Keratinocyte (primary cell): Measurements from ENCODE around the gene NEDD8. TPM values are rescaled to one million over a fixed set of nuclear protein-coding genes. Genes with fewer than 3 reads are reported as not detected.

Experiments used
- DNase-seq: peaks from one replicate; pipeline ENCODE4 v3.0.0-alpha.2; 2011; ENCODE audit warnings: low read depth, missing footprints, low spot score
- FAIRE-seq: peaks from 2 replicates; lab custom pipeline; 2011; peaks lifted over from hg19 to GRCh38; lab: Jason Lieb, UNC
- H2AFZ ChIP-seq: 2 replicates; pipeline ENCODE4 v1.6.0; 2012; ENCODE audit warnings: low read length, control low read depth, inconsistent platforms; ENCODE audit not compliant: control insufficient read depth
- H3K27ac ChIP-seq: 2 replicates; pipeline ENCODE4 v1.5.1; 2011; ENCODE audit warnings: low read length; ENCODE audit not compliant: control insufficient read depth, insufficient read depth
- H3K27me3 ChIP-seq: 3 replicates; pipeline ENCODE4 v1.6.0; 2011; ENCODE audit warnings: low read length; ENCODE audit not compliant: control insufficient read depth, insufficient read depth; ENCODE audit errors: extremely low read depth
- H3K36me3 ChIP-seq, 2 experiments: 2 replicates in 1 of 2; 3 replicates in 1 of 2; pipeline ENCODE4 v1.5.1; 2011; ENCODE audit warnings: low read length in 2 of 2, mild to moderate bottlenecking in 1 of 2; ENCODE audit not compliant: control insufficient read depth in 2 of 2, insufficient read depth in 2 of 2; ENCODE audit errors: extremely low read depth in 1 of 2
- H3K4me1 ChIP-seq: 3 replicates; pipeline ENCODE4 v1.5.1; 2011; ENCODE audit warnings: low read length; ENCODE audit not compliant: control insufficient read depth, insufficient read depth; ENCODE audit errors: extremely low read depth
- H3K4me2 ChIP-seq: 3 replicates; pipeline ENCODE4 v1.6.0; 2011; ENCODE audit warnings: low read depth, low read length; ENCODE audit not compliant: control insufficient read depth, insufficient read depth; ENCODE audit errors: extremely low read depth
- H3K4me3 ChIP-seq, 3 experiments: fragments of 200-600 bp in 1 of 3; sonication (generic) in 1 of 3; 2 replicates in 2 of 3; 3 replicates in 1 of 3; pipeline ENCODE4 v1.5.1; 2011 to 2016; ENCODE audit warnings: low read length in 3 of 3, mild to moderate bottlenecking in 3 of 3, control low read depth in 2 of 3, inconsistent platforms in 1 of 3, low read depth in 1 of 3, mixed read lengths in 1 of 3, mixed run types in 1 of 3, moderate library complexity in 1 of 3; ENCODE audit not compliant: control insufficient read depth in 2 of 3, insufficient read depth in 2 of 3; ENCODE audit errors: extremely low read depth in 1 of 3
- H3K79me2 ChIP-seq: 2 replicates; pipeline ENCODE4 v1.6.0; 2012; ENCODE audit warnings: low read length; ENCODE audit not compliant: control insufficient read depth, insufficient read depth
- H3K9ac ChIP-seq: 3 replicates; pipeline ENCODE4 v1.6.0; 2011; ENCODE audit warnings: low read length; ENCODE audit not compliant: control insufficient read depth, insufficient read depth; ENCODE audit errors: extremely low read depth
- H3K9me1 ChIP-seq: 3 replicates; pipeline ENCODE4 v1.6.0; 2011; ENCODE audit warnings: low read length; ENCODE audit not compliant: control insufficient read depth, insufficient read depth; ENCODE audit errors: extremely low read depth
- H3K9me3 ChIP-seq: 2 replicates; pipeline ENCODE4 v1.5.1; 2012; ENCODE audit warnings: low read depth, low read length; ENCODE audit not compliant: control insufficient read depth
- H4K20me1 ChIP-seq: 3 replicates; pipeline ENCODE4 v1.6.0; 2011; ENCODE audit warnings: low read length; ENCODE audit not compliant: control insufficient read depth, insufficient read depth; ENCODE audit errors: extremely low read depth
- EZH2 ChIP-seq: IDR thresholded peaks from one replicate; pipeline ENCODE4 v1.6.1; 2012; ENCODE audit warnings: inconsistent platforms, mild to moderate bottlenecking, low read length, moderate library complexity
- dilution Hi-C: fragments of 300-500 bp; cut with MboI; formaldehyde crosslinking; loops from one replicate; pipeline ENCODE4 v1.7.0; 2020; ENCODE audit warnings: low sequenced_read_pairs; ENCODE audit not compliant: extremely low pct_ligation_motif_present
- polyA plus RNA-seq, 5 experiments: library from polyadenylated mRNA; depleted of rRNA in 3 of 5; stranded (reverse) in 3 of 5; stranded (forward) in 1 of 5; unstranded in 1 of 5; fragments of >200 nt; gene quantifications; 1 replicate in 1 of 5; 2 replicates in 3 of 5; 3 replicates in 1 of 5; pipeline versions ENCODE4 v1.2.1 to v1.2.3, GENCODE V29; 2011 to 2012; ENCODE audit warnings: missing spikeins in 2 of 5, low read depth in 1 of 5, low replicate concordance in 1 of 5
- TF ChIP-seq, protein P1 (sequence below), 3 experiments: IDR thresholded peaks in 1 of 3; conservative IDR thresholded peaks in 1 of 3; optimal IDR thresholded peaks in 1 of 3; 2 replicates in 2 of 3; 3 replicates in 1 of 3; pipeline versions ENCODE3 to v1.5.1; 2011; ENCODE audit warnings: low read length in 3 of 3, mild to moderate bottlenecking in 3 of 3, moderate library complexity in 2 of 3, control low read depth in 1 of 3, inconsistent platforms in 1 of 3; ENCODE audit not compliant: insufficient read depth in 2 of 3; ENCODE audit errors: extremely low read depth in 1 of 3

Gene NEDD8
- polyA plus RNA-seq, 1 donor (not counting 4 experiments of a cell fraction or from before 2014, with no cell fraction given) = 509 TPM

DNA sequence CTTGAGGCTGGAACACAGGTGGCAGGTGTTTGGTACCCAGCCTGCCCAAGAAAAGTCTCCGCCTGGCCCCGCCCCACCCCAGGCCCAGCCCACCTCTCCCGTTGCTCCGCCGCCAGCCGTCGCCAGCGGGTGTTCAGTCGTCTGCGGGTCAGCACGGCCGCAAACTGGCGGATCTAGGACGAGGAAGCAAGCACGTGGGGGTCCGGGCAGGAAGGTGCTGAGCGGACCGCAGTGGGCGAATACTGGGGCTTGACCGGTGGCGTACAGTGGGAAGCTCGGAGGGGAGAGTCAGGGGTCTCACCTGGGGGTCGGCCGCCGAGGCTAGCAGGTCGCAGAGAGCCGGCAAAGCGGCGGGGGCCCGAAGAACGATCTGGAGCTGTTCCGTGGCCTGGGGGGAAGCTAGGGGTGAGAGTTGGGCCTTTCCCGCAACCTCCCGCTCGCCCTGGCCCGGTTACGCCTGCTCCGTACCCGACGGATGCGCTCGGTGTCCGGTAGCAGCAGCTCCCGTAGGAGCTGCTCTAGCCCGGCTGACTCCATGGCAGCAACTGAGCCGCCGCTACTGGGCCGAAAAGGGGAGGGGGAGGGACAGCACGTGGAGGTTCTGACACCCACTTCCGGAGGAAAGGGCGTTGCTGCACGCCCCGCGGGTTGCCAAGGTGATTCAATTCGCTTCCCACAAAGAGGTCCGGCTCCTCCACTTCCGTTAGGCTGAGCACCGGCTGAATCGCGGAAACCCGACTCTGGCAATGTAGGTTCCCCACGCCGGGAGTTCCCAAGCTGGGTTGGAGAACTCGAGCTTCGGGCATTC lies 43.7 kb downstream of the NEDD8 start, which contains the start of gene IPO4:
Gene IPO4, minus strand, starts transcription at position 566 of the 808 bp plus-strand sequence. Its CDS starts 29 bp downstream, at position 537.
- H3K27me3 ChIP-seq = no peaks in the 10 kb centered on the region
- peaks cover 4% of the 10 kb centered on the region for H4K20me1 ChIP-seq
- H3K36me3 ChIP-seq = peaks cover 44 to 51% of the 10 kb centered on the region in 2 experiments
- H3K9me3 ChIP-seq = no peaks in the 10 kb centered on the region
- peaks cover 30% of the 10 kb centered on the region for H3K79me2 ChIP-seq
- peak within 1 kb of the TSS; percentile 64 for H3K27ac ChIP-seq
- FAIRE-seq (no peak), DNase-seq (peak; percentile 71)
- peaks cover 15% of the 10 kb centered on the region for H3K4me1 ChIP-seq
- peak within 1 kb of the TSS; percentile 44 for H2AFZ ChIP-seq
- dilution Hi-C loops = no loop called here
- H3K9me1 ChIP-seq = no peaks in the 10 kb centered on the region
- peak within 1 kb of the TSS; percentile 86 for H3K9ac ChIP-seq
- TF ChIP-seq EZH2 = no peak
- TF ChIP-seq, protein P1, sequence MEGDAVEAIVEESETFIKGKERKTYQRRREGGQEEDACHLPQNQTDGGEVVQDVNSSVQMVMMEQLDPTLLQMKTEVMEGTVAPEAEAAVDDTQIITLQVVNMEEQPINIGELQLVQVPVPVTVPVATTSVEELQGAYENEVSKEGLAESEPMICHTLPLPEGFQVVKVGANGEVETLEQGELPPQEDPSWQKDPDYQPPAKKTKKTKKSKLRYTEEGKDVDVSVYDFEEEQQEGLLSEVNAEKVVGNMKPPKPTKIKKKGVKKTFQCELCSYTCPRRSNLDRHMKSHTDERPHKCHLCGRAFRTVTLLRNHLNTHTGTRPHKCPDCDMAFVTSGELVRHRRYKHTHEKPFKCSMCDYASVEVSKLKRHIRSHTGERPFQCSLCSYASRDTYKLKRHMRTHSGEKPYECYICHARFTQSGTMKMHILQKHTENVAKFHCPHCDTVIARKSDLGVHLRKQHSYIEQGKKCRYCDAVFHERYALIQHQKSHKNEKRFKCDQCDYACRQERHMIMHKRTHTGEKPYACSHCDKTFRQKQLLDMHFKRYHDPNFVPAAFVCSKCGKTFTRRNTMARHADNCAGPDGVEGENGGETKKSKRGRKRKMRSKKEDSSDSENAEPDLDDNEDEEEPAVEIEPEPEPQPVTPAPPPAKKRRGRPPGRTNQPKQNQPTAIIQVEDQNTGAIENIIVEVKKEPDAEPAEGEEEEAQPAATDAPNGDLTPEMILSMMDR (optimal IDR thresholded peaks at IDR 0.05 in 1 of 3, IDR thresholded peaks at IDR 0.05 in 1 of 3, conservative IDR thresholded peaks at IDR 0.05 in 1 of 3; ENCODE audit: extremely low read depth in 1 of 3, insufficient read depth in 2 of 3, low read length in 3 of 3) = no peak
- H3K4me2 ChIP-seq = peak within 1 kb of the TSS; percentile 73
- peak within 1 kb of the TSS; percentile 76 to 89 (median 83) for H3K4me3 ChIP-seq

DNA sequence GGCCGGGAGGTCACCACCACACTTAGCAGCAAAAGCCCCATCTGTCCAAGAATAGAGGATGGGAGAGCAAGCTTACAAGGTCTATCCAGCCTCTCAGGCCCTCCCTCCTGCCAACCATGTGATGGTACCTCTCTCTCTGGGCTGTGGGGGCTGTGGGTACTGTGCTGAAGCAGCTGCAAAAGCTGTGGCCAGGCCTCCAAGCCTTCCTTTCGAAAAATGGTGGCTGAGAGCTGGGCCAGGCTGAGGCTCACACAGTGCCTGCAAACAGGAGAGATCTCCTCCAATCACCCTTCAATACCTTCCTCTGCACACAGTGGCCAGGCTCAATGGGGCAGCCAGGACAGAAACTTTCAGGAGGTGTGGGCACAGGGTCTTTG lies 44.6 kb downstream of the NEDD8 start:
- TF ChIP-seq, protein P1 (optimal IDR thresholded peaks at IDR 0.05 in 1 of 3, IDR thresholded peaks at IDR 0.05 in 1 of 3, conservative IDR thresholded peaks at IDR 0.05 in 1 of 3; ENCODE audit: extremely low read depth in 1 of 3, insufficient read depth in 2 of 3, low read length in 3 of 3) = no peak
- no peak for TF ChIP-seq EZH2
- H3K4me3 ChIP-seq = peak overlapping the region in 2 of 3 experiments; percentile 76 to 83
- no peak overlapping the region for H2AFZ ChIP-seq
- H3K9me1 ChIP-seq = no peaks in the 10 kb centered on the region
- peaks cover 4% of the 10 kb centered on the region for H4K20me1 ChIP-seq
- peaks cover 23% of the 10 kb centered on the region for H3K79me2 ChIP-seq
- peaks cover 46 to 49% of the 10 kb centered on the region in 2 experiments for H3K36me3 ChIP-seq
- H3K4me1 ChIP-seq = peaks cover 15% of the 10 kb centered on the region
- peak overlapping the region; percentile 73 for H3K4me2 ChIP-seq
- no peaks in the 10 kb centered on the region for H3K27me3 ChIP-seq
- DNase-seq = no peak
- no peaks in the 10 kb centered on the region for H3K9me3 ChIP-seq
- FAIRE-seq = no peak
- H3K9ac ChIP-seq = peak overlapping the region; percentile 86
- dilution Hi-C loops = no loop called here
- H3K27ac ChIP-seq = no peak overlapping the region
